Stimulated activated CD4-positive, alpha-beta T cell treated with anti-CD3 and anti-CD28 coated beads, Interleukin-15, amount 100 ng/mL, for 24 hours (primary cell): Measurements from ENCODE around the gene COL18A1.
A peak's percentile ranks its signal among the peaks of the same experiment; 100 is the strongest.
"Not testable (repeated sequence)": the region's sequence is repeated elsewhere in the genome, so short reads cannot be mapped to it uniquely, and the experiment has no call there.

Experiments
- DNase-seq: peaks from one replicate; pipeline ENCODE4 v3.0.0-alpha.2; 2020

COL18A1 gene

GRCh38 chr21:45550522-45551210 lies 145.7 kb downstream of the COL18A1 start:
- DNase-seq, result peak; percentile 76

- peak; percentile 62 for DNase-seq
Measured at GRCh38 chr21:45551316-45551715, 146.4 kb downstream of the COL18A1 start.

- DNase-seq, result no peak
Measured at GRCh38 chr21:45551783-45552695, 147.1 kb downstream of the COL18A1 start.

- DNase-seq, result no peak
Measured at GRCh38 chr21:45552696-45553391, 147.9 kb downstream of the COL18A1 start.

GRCh38 chr21:45554477-45555175 lies 149.7 kb downstream of the COL18A1 start:
- peak; percentile 90 for DNase-seq

- DNase-seq, result no peak
Measured at GRCh38 chr21:45555251-45555556, 150.2 kb downstream of the COL18A1 start.

- DNase-seq, result peak; percentile 74
Measured at GRCh38 chr21:45555557-45556301, 150.8 kb downstream of the COL18A1 start.

- no peak for DNase-seq
Measured at GRCh38 chr21:45556302-45556644, 151.3 kb downstream of the COL18A1 start.

GRCh38 chr21:45556645-45557615 lies 152.0 kb downstream of the COL18A1 start:
- DNase-seq, result no peak

GRCh38 chr21:45557616-45558043 lies 152.7 kb downstream of the COL18A1 start:
- no peak for DNase-seq

- DNase-seq, result no peak
Measured at GRCh38 chr21:45558044-45558721, 153.2 kb downstream of the COL18A1 start.

- DNase-seq, result no peak
Measured at GRCh38 chr21:45559216-45560105, 154.5 kb downstream of the COL18A1 start.

- no peak for DNase-seq
Measured at GRCh38 chr21:45560106-45561021, 155.4 kb downstream of the COL18A1 start.

- DNase-seq, result not testable (repeated sequence)
Measured at GRCh38 chr21:45561241-45561640, 156.3 kb downstream of the COL18A1 start.

GRCh38 chr21:45562402-45562801 lies 157.4 kb downstream of the COL18A1 start:
- DNase-seq, result no peak

- no peak for DNase-seq
Measured at GRCh38 chr21:45562965-45563364, 158.0 kb downstream of the COL18A1 start.
